ENCODE results near the gene ZNF177. TPM values are rescaled to one million over a fixed set of nuclear protein-coding genes. Genes with fewer than 3 reads are reported as not detected.

Gene ZNF177
- total RNA-seq, 2 experiments from 2014 or later, result 0.36 to 0.48 TPM

- ChIA-PET POLR2A (no interaction called here), CTCF (no interaction called here)
Observed at GRCh38 chr19:9407827-9408226, 45.0 kb downstream of the ZNF177 start.

GRCh38 chr19:9413240-9413954 lies 50.6 kb downstream of the ZNF177 start:
- POLR2A ChIA-PET, result no interaction called here
- CTCF ChIA-PET, result no interaction called here

- CTCF ChIA-PET, result no interaction called here
- POLR2A ChIA-PET, result no interaction called here
Observed at GRCh38 chr19:9427941-9428340, 65.1 kb downstream of the ZNF177 start.

- CTCF ChIA-PET, result no interaction called here
- POLR2A ChIA-PET, result no interaction called here
Observed at GRCh38 chr19:9430444-9430843, 67.6 kb downstream of the ZNF177 start.

GRCh38 chr19:9431475-9431874 lies 68.7 kb downstream of the ZNF177 start:
- ChIA-PET POLR2A (no interaction called here), CTCF (interaction anchor here (0.8 kb wide), 1 partner anchor 121 kb away, joined by 3 read pairs; no protein-coding TSS in a partner anchor)

Other genes with a start within 250 kb of the ZNF177 start
- not detected for gene OR7G1, start 247.2 kb upstream of the ZNF177 start, total RNA-seq
- not detected for gene OR7G3, start 236.1 kb upstream of the ZNF177 start, total RNA-seq
- 10 to 100 TPM; 45.1 to 51.0 TPM for gene ZNF317, start 222.6 kb upstream of the ZNF177 start, total RNA-seq
- not detected for gene OR7D2, start 184.0 kb upstream of the ZNF177 start, total RNA-seq
- gene OR7D4, start 143.4 kb upstream of the ZNF177 start, total RNA-seq, result not detected
- gene OR7E24, start 112.1 kb upstream of the ZNF177 start, total RNA-seq, result not detected
- gene ZNF699, start 53.2 kb upstream of the ZNF177 start, total RNA-seq, result 1 to 10 TPM; 4.1 to 4.3 TPM
- 10 to 100 TPM; 10.7 to 11.2 TPM for gene ZNF559, start 38.8 kb upstream of the ZNF177 start, total RNA-seq
- gene ZNF266, start 72.6 kb downstream of the ZNF177 start, total RNA-seq, result 10 to 100 TPM; 28.2 to 32.1 TPM
- gene ZNF560, start 135.6 kb downstream of the ZNF177 start, total RNA-seq, result not detected
- gene ZNF426, start 175.6 kb downstream of the ZNF177 start, total RNA-seq, result 10 to 100 TPM; 15.6 to 15.7 TPM
- 10 to 100 TPM; 83.8 to 85.9 TPM for gene ZNF121, start 221.5 kb downstream of the ZNF177 start, total RNA-seq